CD4-positive, alpha-beta T cell treated with Interferon gamma for 1 hour (primary cell): Measurements from ENCODE around the gene C20orf144.

Experiments
- DNase-seq: peaks from one replicate; pipeline ENCODE4 v3.0.0-alpha.2; 2020

The C20orf144 gene

GRCh38 chr20:33677991-33678702 lies 16.0 kb downstream of the C20orf144 start:
- no peak for DNase-seq

DNA sequence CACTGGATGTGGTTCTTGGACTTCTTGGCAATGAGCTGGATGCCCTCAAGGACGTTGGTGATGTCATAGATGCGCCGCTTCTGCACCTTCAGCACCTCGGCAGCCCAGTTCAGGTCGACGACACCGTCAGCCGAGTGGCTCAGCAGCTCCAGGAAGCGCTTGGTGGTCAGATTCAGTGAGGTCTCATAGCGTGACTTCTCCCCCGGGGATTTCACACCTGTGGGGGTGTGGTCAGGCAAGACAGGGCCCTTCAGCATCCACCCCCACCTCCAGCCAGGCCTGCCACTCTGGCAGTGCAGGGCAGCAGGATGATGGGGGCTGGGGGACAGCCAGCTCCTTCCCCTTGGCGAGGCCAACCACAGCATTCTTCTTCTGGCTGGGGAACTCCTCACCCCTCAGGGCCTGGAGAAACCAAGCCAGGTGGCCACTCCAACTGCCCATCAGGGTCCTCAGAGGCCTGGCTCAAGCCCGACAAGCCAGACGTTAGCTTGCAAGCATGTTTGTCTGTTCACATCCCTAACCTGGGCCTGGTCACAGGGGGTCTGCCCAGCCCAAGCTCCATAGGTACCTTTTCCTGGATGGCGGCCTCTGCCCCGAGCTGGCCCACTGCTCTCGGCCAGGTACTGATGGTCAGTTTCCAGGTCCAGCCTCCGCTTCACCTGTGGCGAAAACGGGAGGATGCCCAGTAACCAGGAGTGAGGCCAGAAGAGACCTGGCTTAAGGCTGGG lies 17.8 kb downstream of the C20orf144 start:
- peak; percentile 73 for DNase-seq

GRCh38 chr20:33680686-33681085 lies 18.6 kb downstream of the C20orf144 start:
- DNase-seq: no peak

- DNase-seq: no peak
Observed at GRCh38 chr20:33681288-33681687, 19.2 kb downstream of the C20orf144 start.

- DNase-seq: no peak
Observed at GRCh38 chr20:33681728-33682353, 19.7 kb downstream of the C20orf144 start.

- DNase-seq: no peak
Observed at GRCh38 chr20:33684533-33685327, 22.6 kb downstream of the C20orf144 start.

DNA sequence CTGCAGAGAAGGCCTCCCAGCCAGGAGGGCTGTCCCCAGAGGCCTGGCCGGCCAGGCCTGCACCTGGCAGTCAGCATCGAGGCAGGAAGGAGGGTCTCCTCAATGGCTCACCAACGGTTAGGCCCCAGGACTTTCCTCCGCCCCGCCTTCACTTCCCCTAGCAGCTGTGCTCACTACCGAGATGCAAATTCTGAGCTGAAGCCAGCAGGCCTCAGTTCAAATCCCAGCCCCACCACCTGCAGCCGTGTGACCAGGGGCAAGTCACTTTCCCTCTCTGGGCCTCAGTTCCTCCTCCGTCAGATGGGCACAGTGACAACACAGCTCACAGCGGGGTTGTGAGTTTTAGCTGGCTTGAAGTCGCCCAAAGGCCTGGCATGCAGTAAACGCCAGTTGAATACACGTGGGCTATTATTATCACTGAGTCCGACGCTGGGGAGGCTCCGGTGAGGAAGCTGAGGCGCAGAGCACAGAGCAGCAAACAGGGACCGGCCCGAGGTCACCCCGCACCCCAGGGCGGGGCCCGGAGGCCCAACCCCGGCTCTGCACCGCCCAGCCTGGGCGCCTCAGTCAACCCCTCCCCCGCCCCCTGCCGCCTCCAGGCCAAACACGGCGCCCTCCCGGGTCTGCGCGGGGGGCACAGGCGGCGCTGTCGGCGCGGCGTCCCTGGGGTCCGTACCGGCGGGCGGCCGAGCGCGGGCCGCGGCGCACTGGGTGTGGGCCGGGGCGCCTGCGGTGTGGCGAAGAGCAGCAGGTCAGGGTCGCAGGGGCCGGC lies 23.4 kb downstream of the C20orf144 start:
- DNase-seq: peak; percentile 32

DNA sequence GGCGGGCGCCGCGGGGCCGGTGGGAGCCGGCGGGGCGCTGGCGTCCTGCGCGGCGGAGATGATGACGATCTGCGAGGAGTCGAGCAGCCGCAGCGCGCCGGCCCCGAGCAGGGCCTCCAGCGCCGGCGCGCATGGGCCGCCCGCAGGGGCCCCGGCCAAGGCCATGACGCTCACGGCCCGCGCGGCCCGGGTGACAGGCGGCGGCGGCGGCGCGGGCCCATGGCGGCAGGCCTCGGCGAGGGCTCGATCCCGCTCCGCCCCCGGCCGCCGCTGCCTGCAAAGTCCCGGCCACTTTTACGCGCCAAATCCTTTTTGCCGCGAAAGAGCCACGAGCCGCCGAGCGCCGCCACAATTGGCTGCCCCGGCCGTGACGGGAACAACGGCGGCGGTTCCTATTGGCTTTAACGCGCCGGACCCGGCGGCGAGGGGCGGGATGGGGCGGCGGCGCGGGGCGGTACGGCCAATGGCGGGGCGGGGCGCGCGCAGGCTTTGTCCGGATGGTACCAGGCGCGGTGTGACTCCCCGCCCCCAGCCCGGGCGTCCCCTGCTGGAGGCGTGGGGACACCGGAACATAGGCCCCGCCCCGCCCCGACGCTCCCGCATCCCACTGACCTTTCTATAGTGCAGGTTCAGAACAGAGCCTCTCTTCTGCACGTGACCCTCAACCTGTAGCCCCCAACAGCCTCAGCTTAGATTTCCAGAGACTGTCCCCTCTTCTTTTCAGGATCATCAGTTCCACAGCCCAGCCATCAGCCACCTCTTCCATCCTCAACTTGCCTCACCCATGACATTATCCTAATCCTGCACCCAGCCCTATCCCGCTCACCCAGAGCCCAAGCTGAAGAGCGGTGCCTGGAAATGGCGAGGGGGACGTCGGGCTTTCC lies 24.2 kb downstream of the C20orf144 start, which contains the start of gene E2F1:
Gene E2F1, minus strand, starts transcription at position 286 of the 884 bp plus-strand sequence. Its CDS starts 121 bp downstream, at position 165.
- peak; percentile 93 for DNase-seq

DNA sequence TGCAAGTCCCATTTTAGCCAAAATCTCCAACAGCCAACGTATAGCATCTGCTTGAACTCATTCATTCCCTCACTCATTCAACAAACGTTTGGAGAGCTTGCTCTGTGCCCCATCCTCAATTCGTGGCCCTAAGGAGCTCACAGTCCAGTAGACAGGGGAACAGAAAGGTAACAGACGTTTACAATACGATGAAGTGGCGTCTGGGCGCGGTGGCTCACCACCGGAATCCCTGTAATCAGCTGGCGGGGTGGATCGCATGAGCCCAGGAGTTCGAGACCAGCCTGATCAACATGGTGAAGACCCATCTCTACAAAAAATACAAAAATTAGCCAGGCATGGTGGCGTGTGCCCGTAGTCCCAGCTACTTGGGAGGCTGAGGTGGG lies 24.8 kb downstream of the C20orf144 start:
- DNase-seq: no peak

DNA sequence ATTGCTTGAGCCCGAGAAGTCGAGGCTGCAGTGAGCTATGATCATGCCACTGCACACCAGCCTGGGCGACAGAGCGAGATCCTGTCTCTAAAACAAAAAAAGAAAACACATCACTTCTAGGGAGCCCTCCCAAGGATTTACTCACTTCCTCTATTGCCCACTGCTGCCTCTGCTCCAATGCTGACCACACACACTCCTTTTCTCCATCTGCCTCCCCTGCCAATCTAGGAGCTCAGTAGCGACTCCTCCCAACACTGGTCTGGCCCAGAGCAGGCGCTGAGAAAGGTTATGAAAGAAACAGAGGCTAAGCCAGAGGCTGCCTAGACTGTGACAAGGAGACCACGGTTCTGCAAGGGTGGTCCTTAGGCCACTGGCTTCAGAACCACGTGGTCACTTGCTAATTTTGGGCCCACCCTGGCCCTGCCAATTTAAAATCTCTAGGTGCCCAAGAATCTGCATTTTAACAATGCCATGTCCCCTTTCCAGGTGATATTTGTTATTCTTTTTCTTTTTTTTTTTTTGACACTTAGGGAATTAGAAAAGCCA lies 25.3 kb downstream of the C20orf144 start:
- DNase-seq: peak; percentile 21

- DNase-seq: no peak
Observed at GRCh38 chr20:33687993-33688937, 26.1 kb downstream of the C20orf144 start.

GRCh38 chr20:33688938-33689424 lies 26.9 kb downstream of the C20orf144 start:
- DNase-seq: no peak

GRCh38 chr20:33689493-33689892 lies 27.4 kb downstream of the C20orf144 start:
- DNase-seq: no peak

GRCh38 chr20:33689973-33690372 lies 27.8 kb downstream of the C20orf144 start:
- peak; percentile 75 for DNase-seq

DNA sequence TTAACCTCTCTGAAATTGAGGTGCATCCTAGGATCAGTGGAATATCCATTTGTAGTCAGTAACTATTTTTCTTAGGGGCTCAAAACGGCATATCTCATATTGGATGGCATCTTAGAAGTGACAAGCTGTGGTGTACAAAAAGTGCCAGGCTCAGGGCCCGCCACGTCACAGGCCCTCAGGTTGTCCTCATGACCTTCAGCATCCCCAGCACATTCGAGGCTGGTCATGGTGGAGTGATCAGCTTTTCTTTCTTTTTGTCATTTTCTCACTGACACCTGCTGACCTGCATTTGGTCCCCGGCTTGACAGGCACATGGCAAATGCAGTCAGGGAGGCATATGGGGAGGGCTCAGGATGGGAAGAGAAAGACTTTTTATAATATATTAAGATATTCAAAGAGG lies 31.2 kb downstream of the C20orf144 start:
- DNase-seq: no peak

DNA sequence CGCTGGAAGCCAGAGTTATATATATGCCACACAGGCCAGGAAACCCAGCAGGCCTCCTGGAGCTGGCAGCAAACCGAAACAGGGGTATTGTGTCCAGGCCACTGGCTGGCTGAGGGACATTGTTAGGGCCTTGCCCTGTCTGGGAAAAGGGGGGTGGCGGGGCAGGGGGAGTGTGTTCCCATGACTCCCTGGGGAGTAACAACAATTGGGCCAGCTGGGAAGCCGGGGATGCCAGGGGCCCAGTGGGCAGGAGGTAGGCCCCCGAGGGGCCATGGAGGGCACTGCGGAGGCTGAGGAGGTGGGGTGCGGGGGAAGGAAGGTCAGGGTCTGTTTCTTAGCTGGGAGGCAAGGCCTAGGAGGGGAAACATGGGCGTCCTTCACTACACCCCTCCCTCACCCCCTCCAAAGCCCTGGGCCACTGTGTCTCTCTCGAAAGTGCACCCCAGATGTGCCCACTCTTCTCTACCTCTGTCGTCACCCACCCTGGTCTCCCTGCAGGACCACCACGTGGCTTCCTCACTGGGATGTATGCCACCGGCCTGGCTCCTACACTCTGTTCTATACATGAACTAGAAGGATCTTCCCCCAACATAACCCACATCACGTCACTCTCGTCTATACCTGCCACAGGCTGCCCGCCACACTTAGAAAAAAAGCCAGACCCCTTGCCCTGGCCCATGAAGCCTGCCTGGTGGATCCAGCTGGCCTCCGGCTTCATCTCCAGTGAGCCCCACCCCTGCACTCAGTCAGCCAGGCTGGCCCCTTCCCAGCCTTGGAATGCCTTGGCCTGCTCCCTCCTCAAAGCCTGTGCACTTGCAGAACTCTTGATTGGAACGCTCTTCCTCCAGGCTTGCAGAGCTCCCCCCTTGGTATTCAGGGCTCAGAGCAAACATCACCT lies 31.9 kb downstream of the C20orf144 start:
- no peak for DNase-seq

DNA sequence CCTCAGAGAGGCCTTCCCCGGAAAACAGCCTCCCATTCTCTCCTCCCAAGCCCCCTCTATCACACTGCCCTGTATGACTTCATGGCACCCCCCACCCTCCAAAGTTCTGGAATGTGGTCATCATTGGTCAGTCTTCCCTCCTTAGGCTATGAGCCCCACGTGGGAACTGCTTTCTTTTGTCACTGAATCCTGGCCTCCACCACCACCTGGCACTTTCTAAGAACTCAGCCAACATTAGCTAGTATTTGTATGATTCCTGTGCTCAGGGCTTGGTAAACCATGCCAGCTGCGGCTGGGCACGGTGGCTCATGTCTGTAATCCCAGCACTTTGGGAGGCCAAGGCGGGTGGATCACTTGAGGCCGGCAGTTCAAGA lies 32.5 kb downstream of the C20orf144 start:
- DNase-seq: no peak

- no peak for DNase-seq
Observed at GRCh38 chr20:33696448-33696847, 34.3 kb downstream of the C20orf144 start.
